Kidney capillary endothelial cell (primary cell): ENCODE results near the gene ATF7IP2.
"Not testable (repeated sequence)": the region's sequence is repeated elsewhere in the genome, so short reads cannot be mapped to it uniquely, and the experiment has no call there.

Experiments used
- DNase-seq: peaks from one replicate; pipeline ENCODE4 v3.0.0-alpha.2; 2018; ENCODE audit warnings: low spot score

ATF7IP2 gene, protein sequence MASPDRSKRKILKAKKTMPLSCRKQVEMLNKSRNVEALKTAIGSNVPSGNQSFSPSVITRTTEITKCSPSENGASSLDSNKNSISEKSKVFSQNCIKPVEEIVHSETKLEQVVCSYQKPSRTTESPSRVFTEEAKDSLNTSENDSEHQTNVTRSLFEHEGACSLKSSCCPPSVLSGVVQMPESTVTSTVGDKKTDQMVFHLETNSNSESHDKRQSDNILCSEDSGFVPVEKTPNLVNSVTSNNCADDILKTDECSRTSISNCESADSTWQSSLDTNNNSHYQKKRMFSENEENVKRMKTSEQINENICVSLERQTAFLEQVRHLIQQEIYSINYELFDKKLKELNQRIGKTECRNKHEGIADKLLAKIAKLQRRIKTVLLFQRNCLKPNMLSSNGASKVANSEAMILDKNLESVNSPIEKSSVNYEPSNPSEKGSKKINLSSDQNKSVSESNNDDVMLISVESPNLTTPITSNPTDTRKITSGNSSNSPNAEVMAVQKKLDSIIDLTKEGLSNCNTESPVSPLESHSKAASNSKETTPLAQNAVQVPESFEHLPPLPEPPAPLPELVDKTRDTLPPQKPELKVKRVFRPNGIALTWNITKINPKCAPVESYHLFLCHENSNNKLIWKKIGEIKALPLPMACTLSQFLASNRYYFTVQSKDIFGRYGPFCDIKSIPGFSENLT

DNA sequence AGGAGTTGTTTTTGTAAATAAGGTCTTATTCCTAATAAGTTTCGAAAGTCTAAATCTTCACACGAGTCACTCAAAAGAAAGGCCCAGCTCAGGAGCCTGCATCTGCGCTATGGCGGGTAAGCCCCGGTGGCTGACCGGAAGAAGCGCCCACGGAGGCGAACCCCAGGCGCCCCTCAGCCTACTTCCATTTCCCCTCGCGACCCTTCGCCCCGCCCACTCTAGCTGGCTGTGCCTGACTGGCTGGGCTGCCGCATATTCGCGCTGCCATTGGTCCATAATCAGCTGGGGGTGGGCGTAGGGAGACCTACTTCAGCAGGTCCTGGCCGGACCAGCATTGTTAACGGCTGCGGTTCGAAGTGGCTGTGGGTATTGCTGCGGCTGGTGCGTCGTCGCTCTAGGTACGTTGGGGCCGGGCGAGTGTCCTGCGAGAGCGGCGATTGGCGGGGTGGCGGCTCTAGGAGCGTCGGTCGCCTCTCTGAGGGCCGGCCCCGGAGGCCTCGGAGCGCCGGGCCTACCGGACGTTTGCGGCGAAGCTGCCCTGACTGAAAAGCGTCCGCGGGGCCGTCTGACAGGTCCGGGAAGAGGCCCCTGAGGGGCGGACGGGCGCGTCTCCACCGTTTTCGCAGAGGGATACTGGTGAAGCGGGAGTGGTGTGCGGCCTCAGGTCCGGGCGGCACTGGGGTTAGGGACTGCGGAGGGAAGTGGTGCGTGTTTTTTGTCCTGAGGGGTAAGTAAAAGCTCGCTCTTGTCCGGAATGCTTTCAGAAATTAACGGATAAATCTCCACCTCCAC, at the start of gene ATF7IP2:
Gene ATF7IP2 (plus strand): TSS at position 337 of the 792 bp plus-strand sequence. CDS start 44,560 bp downstream, outside the sequence.
- peak; percentile 87 for DNase-seq

DNA sequence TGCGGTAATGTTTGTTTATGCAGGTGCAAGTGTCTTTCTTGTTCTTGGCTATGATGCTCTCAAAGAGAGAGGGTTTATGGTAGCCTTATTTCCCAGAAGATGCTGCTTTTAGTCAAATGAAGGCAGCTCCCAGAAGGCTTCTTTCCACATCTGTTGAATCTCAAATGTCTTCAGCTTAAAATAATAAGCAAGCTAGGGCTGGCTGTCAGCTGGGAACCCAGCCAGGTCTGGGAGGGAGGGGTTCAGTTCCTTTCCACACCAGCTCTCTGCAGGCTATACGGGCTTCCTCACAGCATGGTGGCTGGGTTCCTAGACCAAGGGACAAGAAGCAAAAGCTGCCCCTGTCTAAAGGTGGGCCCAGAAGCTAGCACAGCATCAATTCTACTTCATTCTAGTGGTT, 47.4 kb upstream of the ATF7IP2 start:
- DNase-seq: no peak

DNA sequence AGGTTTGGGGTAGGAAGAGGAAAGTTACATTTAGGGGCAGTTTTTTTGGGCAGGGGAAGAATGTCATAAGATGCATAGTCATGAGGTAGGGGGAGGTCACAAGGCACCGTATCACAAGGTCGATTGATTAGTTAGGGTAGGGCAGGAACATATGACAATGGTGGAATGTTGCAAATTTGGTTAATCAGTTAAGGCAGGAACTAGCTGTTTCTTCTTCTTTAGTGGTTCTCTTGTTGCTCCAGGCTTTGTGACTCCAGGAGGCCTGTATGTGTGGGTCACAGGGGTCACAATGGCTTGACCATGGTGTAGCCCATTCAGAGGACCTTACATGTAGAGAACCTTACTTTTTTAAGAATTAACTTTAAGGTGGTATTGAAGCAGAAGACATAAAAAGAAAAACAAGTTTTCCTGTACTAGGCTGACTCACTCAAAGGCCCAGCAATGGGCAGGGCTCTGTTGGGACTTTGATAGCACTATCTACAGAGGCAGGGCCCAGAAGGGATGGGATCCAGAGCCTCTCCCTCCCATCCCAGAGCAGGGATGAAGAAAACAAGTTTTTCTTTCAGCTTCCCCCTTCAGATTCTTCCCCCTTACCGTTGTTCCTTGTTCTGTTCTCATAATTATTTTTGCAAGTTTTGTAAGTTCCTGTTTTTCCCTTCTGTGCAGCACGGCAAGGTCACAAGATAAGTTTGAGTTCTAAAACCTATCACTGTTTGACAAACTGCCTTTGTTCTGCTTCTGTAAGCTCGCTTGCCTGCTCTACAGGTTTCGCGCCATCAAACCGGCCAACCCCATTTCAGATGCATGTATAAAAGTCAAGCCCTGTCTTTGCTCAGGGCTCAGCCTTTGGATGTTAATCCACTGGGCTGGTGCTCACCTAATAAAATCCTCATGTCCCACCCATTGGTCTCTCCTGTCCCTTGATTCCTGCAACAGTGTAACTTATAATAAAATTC, 45.8 kb upstream of the ATF7IP2 start:
- no peak for DNase-seq

DNA sequence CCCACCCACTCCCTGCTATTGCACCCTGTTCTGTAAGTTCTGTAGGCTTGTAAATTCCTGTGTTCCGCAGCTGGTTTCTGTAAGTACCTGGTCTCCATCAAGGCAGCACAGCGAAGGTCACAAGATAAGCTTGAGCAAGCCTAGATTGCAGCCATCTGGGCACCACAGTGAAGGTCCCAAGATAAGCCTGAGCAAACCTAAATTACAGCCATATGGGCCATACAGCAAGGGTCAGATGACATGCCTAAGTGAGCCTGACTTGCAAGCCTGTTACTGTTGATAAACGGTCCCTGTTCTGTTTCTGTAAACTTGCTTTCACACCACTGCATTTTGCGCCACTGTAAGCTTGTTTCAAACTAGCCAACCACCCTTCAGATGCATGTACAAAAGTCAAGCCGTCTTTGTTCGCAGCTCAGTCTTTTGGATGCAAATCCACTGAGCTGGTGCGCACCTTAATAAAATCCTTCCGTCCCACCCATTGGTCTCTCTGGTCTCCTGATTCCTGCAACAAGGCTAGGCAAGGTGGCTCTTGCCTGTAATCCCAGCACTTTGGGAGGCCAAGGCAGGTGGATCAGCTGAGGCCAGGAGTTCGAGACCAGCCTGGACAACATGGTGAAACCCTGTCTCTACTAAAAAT, 42.6 kb upstream of the ATF7IP2 start:
- DNase-seq: no peak

DNA sequence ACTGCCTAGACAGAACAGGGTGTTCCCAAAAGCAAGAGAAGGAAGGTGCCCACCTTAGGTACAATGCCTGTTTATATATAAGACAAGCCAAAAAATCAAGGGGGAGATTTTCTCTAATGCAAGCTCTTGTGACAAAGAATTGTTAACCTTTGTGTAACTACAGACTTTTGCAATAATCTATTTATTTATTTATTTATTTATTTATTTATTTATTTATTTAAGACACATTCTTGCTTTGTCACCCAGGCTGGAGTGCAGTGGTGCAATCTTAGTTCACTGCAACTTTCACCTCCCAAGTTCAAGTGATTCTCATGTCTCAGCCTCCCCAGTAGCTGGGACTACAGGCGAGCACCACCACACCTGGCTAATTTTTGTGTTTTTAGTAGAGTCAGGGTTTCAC, 41.2 kb upstream of the ATF7IP2 start:
- DNase-seq: not testable (repeated sequence)

DNA sequence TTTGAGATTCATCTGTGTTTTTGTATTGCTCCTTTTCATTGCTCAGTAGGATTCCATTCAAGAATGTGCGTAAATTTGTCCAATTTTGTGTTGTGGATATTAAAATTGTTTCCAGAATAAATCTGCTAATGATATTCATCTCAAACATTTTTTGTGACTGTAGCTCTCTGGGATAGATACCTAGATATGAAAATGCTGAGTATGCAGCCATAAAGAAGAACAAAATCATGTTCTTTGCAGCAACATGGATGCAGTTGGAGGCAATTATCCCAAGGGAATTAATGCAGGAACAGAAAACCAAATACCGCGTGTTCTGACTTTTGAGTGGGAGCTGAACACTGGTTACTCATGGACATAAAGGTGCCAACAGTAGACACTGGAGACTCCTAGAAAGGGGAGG, 40.2 kb upstream of the ATF7IP2 start:
- DNase-seq: no peak

DNA sequence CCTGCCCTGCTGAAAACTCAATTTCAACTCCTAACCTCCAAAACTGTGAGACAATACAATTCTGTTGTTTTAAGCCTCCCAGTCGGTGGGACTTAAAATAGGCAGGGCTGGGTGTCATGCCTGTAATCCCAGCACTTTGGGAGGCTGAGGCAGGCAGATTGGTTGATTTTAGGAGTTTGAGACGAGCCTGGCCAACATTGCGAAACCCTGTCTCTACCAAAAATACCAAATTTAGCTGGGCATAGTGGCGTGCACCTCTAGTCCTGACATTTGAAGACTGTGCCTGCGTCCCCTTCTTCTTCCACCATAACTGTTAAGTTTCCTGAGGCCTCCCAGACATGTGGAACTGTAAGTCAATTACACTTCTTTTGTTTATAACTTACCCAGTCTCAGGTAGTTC, 36.0 kb upstream of the ATF7IP2 start:
- DNase-seq: no peak

DNA sequence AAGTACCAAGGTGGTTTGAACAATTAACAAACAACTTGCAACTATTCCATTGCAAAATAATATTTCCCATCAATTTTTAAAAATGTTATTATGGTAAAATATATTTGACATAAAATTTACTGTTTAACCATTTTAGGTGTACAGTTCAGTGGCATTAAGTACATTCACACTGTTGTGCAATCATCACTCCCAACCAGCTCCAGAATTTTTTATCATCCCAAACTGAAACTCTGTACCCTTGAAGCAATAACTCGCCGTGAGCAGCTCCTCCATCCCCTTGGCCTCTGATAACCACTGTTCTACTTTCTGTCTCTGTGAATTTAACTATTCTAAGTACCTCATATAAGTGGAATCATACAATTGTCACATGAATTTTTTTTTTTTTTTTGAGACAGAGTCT, 33.6 kb upstream of the ATF7IP2 start:
- no peak for DNase-seq

DNA sequence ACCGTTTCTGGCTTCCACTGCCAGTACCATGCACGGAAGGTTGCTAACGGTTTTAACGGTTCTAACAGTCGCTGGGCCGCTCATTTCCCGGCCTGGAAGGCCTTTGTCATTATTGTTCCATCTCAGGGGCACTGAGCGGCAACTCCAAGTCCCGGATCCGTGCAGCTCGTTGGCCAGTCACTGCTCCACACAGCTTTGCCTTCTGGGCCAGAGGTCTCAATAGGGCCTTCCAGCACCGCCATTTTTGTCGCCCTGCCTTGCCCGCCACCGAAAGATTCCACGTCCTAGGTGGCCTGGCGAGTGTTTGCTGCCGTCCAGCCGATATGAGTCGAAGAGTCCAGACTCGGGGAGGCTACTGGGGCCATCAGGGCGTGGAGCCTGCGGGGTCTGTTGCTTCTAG, 30.3 kb upstream of the ATF7IP2 start:
- DNase-seq: no peak

DNA sequence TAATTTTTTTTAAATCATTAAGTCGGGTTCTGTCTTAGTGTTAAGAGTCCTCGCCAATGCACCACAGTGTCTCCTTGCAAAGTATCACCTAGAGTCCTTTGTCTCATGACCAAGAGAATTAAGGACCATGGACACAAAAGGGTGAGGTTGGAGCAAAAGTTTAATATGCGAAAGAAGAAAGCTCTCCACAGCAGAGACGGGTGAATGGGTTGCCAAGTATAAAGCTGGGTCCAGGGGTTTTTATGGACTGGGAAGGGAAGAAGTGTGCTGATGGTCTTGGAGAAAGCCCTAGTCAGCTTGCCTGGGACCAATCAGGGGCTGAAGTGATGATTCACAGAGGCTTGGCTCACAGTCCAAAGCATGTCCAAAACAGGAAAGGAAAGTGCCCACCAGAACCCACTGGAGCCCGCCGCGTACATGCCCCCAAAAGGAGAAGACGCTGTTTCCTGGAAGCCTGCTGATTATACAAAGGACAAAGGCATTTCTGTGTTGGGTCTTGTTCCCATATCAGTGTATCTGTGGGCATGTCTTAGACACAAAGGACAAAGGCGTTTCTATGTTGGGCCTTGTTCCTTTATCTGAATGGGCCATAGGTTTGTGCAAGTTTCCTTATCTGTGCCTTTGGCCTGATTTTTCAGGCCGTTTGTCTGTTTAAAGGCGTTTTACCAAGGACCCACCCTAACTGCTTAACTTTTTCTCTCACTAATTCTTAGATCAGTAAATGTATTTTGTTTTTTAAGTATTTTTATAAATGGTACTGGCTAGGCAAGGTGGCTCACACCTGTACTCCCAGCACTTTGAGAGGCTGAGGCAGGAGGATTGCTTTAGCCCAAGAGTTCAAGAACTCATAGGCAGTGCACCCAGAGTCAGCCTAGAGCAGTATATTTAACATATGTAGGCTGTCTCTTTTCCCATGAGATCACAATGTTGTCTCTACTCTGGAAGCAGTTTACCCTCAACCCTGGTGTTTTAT, 28.7 kb upstream of the ATF7IP2 start:
- no peak for DNase-seq

DNA sequence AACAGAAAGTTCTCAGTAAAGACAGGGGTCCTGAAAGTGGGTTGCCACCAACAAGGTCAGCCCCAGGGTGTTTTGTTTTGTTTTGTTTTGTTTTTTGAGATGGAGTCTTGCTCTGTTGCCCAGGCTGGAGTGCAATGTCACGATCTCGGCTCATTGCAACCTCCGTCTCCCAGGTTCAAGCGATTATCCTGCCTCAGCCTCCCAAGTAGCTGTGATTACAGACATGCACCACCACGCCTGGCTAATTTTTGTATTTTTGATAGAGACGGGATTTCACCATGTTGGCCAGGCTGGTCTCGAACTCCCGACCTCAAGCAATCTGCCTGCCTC, 24.1 kb upstream of the ATF7IP2 start:
- DNase-seq: not testable (repeated sequence)

DNA sequence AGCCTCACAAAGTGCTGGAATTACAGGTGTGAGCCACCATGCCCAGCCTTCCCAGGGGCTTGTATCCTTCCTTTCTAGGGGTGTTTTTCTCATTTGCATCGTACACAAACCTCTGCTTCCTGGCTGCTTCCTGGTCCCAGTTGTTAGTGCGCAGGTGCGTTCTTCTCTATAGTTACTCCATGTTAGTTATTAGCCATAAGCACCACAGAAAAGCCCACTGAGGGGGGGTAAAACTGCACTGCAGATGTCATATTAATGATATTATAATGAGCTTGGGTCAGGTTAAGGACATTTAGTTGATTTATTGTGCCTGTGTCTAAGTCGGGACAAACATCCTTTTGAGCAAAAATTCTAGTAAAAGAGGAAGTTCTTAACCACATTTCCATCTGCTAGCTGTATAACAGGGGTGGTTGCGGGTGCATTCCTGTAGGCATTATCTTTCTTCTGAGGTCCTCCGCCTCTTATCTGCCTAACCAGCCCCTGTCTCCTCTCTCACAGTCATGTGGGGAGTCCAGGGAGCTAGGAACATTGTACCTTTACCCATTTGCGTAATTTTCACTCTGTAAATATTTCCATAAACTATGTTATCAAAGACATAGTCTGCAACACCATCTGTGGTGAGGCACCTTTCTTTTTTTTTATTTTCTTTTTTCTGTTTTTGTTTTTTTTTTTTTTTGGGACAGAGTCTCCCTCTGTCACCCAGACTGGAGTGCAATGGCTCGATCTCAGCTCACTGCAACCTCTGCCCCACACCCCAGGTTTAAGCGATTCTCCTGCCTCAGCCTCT, 23.6 kb upstream of the ATF7IP2 start:
- DNase-seq: no peak

DNA sequence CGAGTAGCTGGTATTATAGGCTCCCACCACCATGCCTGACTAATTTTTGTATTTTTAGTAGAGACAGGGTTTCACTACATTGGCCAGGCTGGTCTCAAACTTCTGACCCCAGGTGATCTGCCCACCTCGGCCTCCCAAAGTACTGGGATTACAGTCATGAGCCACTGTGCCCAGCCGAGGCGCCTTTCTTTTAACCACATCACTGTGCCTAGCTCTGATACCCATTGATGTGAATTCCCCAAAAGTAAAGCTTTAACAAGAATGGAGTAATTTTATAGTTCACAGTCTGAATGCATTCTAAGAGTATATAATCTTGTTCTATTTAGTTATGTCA, 23.0 kb upstream of the ATF7IP2 start:
- not testable (repeated sequence) for DNase-seq

DNA sequence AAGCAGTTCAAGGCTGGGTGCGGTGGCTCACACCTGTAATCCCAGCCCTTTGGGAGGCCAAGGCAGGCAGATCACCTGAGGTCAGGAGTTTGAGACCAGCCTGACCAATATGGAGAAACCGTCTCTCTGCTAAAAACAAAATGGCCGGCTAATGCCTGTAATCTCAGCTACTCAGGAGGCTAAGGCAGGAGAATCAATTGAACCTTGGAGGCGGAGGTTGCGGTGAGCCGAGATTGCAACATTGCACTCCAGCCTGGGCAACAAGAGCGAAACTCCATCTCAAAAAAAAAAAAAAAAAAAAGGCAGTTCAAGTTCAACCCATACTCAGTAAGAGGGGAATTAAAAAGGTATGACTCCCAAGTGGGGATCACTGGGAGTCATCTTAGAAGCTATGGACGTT, 19.2 kb upstream of the ATF7IP2 start:
- not testable (repeated sequence) for DNase-seq

DNA sequence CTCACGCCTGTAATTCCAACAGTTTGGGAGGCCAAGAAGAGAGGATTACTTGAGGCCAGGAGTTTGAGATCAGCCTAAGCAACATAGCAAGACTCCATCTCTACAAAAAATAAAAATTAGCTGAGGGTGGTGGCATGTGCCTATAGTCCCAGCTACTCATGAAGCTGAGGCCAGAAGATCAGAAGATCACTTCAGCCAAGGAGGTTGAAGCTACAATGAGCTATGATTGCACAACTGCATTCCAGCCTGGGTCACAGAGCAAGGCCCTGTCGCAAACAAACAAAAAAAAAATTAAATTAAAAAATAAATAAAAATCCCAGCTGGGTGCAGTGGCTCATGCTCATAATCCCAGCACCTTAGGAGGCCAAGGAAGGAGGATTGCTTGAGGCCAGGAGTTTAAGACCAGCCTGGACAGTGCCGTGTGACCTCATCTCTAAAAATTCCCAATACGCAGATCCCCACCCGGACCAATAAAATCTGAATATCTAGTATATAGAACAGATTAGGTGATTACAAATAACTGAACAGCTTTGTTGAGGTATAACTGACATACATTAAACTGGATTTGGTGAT, 18.2 kb upstream of the ATF7IP2 start:
- no peak for DNase-seq

DNA sequence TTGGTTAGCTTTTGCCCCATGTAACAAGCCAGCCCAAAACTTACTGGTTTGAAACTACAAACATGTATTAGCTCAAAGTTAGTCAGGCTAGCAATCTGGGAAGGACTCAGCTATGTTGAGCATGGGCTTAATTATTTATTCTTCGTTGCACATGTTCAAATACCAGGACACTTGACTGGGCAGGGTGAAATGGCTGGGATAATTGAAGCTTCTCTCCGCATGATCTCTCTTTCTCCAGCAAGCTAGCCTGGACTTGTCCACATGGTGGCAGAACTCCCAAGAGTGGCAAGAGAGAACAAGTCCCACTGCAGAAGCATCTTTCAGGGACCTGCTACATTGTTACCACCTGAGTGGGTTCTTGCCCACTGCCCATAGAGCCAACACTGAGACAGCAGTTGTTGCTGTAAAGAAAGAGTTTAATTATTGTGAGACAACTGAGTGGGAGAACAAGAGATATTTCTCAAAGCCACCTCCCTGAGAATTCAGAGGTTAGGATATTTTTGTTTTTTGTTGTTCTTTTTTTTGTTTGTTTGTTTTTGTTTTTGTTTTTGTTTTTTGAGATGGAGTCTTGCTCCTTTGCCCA, 16.8 kb upstream of the ATF7IP2 start:
- DNase-seq: no peak

DNA sequence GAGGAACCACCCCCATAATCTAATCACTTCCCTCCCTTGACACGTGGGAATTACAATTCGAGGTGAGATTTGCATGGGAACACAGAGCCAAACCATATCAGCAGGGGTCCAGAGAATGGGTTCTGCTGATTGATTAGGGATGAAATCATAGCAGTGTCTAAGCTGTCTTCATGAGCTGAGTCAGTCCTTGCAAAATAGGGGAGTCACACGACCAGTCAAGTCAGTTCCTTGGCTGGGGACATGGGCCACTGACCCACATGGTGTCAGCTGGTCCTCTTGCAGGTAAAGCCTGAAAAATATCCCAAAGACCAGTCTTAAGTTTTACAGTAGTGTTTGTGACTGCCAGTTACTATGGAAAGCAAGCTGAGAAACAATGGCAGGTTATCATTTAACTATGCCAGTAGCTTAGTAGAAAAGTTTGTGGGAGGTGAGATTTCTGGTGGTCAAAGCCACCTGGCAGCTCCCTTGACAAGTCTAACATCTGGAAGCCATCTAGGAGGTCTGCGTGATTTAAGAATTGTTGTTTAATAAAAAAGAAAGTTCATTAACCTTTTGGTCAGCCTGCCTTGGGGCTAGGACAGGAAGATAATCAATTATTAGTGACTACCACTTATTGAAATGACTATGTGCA, 15.7 kb upstream of the ATF7IP2 start:
- no peak for DNase-seq

DNA sequence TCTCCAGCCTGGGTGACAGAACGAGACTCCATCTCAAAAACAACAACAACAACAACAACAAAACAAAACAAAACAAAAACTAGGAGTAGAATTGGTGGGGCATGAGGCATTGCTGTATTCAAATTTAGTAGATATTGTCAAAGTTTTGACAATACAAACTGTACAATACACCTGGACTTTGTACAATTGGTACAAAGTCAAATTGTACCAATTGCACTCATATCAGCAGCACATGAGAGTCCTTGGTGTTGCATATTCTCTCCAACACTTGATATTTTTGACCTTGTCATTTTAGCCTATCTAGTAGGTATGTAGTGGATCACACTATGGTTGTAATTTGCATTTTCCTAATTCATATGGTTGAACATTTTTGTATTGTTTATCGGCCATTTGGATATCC, 14.3 kb upstream of the ATF7IP2 start:
- no peak for DNase-seq
